ENCODE data around the gene CCDC90B.

GRCh38 chr11:83312430-83312829, 26.3 kb upstream of the CCDC90B start:
- no peak for TF ChIP-seq ZNF274 (IDR thresholded peaks at IDR 0.05; ENCODE audit: low read depth, low read length)
- TF ChIP-seq YY1 (IDR thresholded peaks at IDR 0.05; ENCODE audit: insufficient read depth, insufficient read length), result no peak
- TF ChIP-seq SUZ12 (IDR thresholded peaks at IDR 0.05; ENCODE audit: extremely low read depth, insufficient read depth, insufficient read length), result no peak
